MCF 10A (cell line): ENCODE data around the gene DRC1. TPM values are rescaled to one million over a fixed set of nuclear protein-coding genes. Genes with fewer than 3 reads are reported as not detected.

Source experiments
- BruUV-seq: library from RNA; stranded (reverse); fragments of 400-500 nt; replicated peaks from 2 replicates; lab custom pipeline; 2021; lab: Mats Ljungman, UMichigan
- CTCF ChIA-PET: fragments of 300-600 bp; sonication (Branson Sonifier 250); formaldehyde crosslinking; extraction: SDS; loops from one replicate; lab custom pipeline; 2021; ENCODE audit warnings: antibody characterized with exemption, inconsistent platforms; lab: Yijun Ruan, JAX
- POLR2A ChIA-PET: fragments of 300-600, 350-650 bp; sonication (Branson Sonifier 250); formaldehyde crosslinking; extraction: SDS; loops from one replicate; lab custom pipeline; 2020; ENCODE audit warnings: antibody characterized with exemption, inconsistent platforms; lab: Yijun Ruan, JAX
- DNase-seq: peaks from one replicate; pipeline ENCODE4 v3.0.0-alpha.2; 2018; ENCODE audit not compliant: unreplicated experiment
- H3K27ac Mint-ChIP-seq: one replicate; pipeline ENCODE4 v1.8.0; 2022; ENCODE audit warnings: mild to moderate bottlenecking, low read depth, mixed read lengths; ENCODE audit not compliant: unreplicated experiment
- H3K27me3 Mint-ChIP-seq: one replicate; pipeline ENCODE4 v1.8.0; 2022; ENCODE audit warnings: mixed read lengths; ENCODE audit not compliant: insufficient read depth, unreplicated experiment
- H3K36me3 Mint-ChIP-seq: one replicate; pipeline ENCODE4 v1.8.0; 2022; ENCODE audit warnings: mild to moderate bottlenecking, moderate library complexity, mixed read lengths; ENCODE audit not compliant: insufficient read depth, unreplicated experiment
- H3K4me1 Mint-ChIP-seq: one replicate; pipeline ENCODE4 v1.8.0; 2022; ENCODE audit warnings: mixed read lengths; ENCODE audit not compliant: insufficient read depth, unreplicated experiment
- H3K4me3 Mint-ChIP-seq: one replicate; pipeline ENCODE4 v1.8.0; 2022; ENCODE audit warnings: mild to moderate bottlenecking, moderate library complexity, mixed read lengths; ENCODE audit not compliant: unreplicated experiment
- H3K9me3 Mint-ChIP-seq: one replicate; pipeline ENCODE4 v1.8.0; 2022; ENCODE audit warnings: mixed read lengths; ENCODE audit not compliant: unreplicated experiment
- intact Hi-C: fragments of 100-400 bp; cut with micrococcal nuclease; formaldehyde crosslinking; loops from 2 replicates; pipeline ENCODE4 v1.14.1; 2022
- total RNA-seq: library from RNA; stranded (reverse); gene quantifications from 2 replicates; pipeline ENCODE4 v1.2.3, GENCODE V29; 2022
- TF ChIP-seq, protein P1 (sequence below): fragments of 200-600 bp; IDR thresholded peaks from one replicate; pipeline ENCODE4 v1.8.0; 2022; ENCODE audit warnings: antibody characterized with exemption, mild to moderate bottlenecking; ENCODE audit not compliant: unreplicated experiment

The DRC1 gene
- total RNA-seq, 1 experiment from 2014 or later, result not detected

DNA sequence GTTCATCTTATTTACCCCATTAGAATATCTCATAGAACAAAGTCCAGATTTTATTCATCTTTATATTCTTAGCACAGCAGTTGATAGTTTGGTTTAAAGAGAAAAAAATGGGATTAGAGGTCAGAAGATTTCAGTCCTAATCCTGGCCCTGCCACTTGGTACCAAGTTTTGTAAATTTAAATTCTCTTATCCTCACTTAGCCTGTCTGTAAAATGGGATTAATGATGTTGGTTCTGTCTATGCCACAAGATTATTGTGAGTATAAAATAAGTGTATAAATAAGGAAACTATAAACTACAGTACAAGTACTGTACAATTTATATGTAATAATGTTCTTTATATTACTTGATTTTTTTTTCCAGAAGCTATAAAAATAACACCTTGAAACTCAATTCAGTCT lies 17.1 kb upstream of the DRC1 start:
- Mint-ChIP-seq H3K27me3 (no peaks in the 10 kb centered on the region), H3K4me1 (peaks cover 6% of the 10 kb centered on the region), H3K27ac (no peak overlapping the region), H3K9me3 (no peaks in the 10 kb centered on the region), H3K4me3 (no peak overlapping the region), H3K36me3 (peaks cover 70% of the 10 kb centered on the region)
- no peak for DNase-seq
- intact Hi-C loops, result no loop called here
- ChIA-PET POLR2A (interaction anchor here (0.7 to 2.7 kb wide), 4 partner anchors 8 to 38 kb away, joined by 3 to 11 read pairs (median 4); partner anchors contain the start of genes ADGRF3 and SELENOI), CTCF (interaction anchor here (0.5 kb wide), 1 partner anchor 32 kb away, joined by 5 read pairs; no protein-coding TSS in a partner anchor)
- TF ChIP-seq, protein P1, sequence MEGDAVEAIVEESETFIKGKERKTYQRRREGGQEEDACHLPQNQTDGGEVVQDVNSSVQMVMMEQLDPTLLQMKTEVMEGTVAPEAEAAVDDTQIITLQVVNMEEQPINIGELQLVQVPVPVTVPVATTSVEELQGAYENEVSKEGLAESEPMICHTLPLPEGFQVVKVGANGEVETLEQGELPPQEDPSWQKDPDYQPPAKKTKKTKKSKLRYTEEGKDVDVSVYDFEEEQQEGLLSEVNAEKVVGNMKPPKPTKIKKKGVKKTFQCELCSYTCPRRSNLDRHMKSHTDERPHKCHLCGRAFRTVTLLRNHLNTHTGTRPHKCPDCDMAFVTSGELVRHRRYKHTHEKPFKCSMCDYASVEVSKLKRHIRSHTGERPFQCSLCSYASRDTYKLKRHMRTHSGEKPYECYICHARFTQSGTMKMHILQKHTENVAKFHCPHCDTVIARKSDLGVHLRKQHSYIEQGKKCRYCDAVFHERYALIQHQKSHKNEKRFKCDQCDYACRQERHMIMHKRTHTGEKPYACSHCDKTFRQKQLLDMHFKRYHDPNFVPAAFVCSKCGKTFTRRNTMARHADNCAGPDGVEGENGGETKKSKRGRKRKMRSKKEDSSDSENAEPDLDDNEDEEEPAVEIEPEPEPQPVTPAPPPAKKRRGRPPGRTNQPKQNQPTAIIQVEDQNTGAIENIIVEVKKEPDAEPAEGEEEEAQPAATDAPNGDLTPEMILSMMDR, result no peak
- no TSS peak for BruUV-seq

DNA sequence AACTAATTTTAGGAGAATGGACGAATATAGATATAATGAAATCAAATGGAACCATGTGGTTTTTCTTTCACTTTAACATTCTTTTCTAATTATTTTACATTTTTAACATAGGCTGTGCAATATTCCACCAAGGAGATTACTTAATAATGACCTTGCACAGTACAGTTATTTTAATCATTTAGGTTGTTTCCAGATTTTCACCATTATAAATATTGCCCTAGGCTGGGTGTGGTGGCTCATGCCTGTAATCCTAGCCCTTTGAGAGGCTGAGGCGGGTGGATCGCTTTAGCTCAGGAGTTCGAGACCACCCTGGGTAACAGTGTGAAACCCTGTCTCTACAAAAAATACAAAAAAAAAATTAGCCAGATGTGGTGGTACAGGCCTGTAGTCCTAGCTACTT lies 14.5 kb upstream of the DRC1 start:
- POLR2A ChIA-PET, result interaction anchor here (1.0 kb wide), 1 partner anchor 13 kb away, joined by 4 read pairs; no protein-coding TSS in a partner anchor
- no TSS peak for BruUV-seq
- CTCF ChIA-PET, result no interaction called here

DNA sequence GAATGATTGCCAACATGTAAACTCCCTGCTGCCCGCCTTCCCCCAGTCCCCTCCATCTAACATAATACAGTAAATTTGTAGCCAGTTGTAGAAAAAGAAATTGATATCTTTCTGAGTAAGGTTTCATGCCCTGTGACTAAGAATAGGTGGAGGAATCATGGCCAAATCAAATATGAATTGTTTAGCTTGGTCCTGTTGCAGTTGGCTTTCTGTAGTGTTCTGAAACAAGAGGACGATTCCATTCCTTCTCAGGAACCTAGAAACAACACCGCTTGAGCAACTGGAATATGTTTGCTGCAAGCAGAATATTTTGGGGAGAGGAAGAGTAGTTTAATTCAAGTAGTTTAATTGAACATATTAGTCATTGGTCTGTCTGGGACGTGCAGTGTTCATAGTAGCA lies 7.0 kb upstream of the DRC1 start:
- TF ChIP-seq, protein P1, result no peak
- Mint-ChIP-seq H3K4me3 (no peak overlapping the region), H3K9me3 (no peaks in the 10 kb centered on the region), H3K27ac (no peak overlapping the region), H3K27me3 (no peaks in the 10 kb centered on the region), H3K36me3 (peaks cover 37% of the 10 kb centered on the region), H3K4me1 (peaks cover 1% of the 10 kb centered on the region)
- POLR2A ChIA-PET, result interaction anchor here (0.7 kb wide), 1 partner anchor 14 kb away, joined by 3 read pairs; no protein-coding TSS in a partner anchor
- CTCF ChIA-PET, result interaction anchor here (0.6 to 0.7 kb wide), 3 partner anchors 167 to 777 kb away, joined by 3 to 6 read pairs (median 3); no protein-coding TSS in a partner anchor
- no TSS peak for BruUV-seq
- DNase-seq, result no peak
- intact Hi-C loops, result no loop called here

More for the DNA sequence above, 14.5 kb upstream of the DRC1 start:
- TF ChIP-seq, protein P1, result no peak
- H3K27ac Mint-ChIP-seq, result peak overlapping the region; percentile 63
- H3K9me3 Mint-ChIP-seq, result no peaks in the 10 kb centered on the region
- intact Hi-C loops, result no loop called here
- H3K27me3 Mint-ChIP-seq, result no peaks in the 10 kb centered on the region
- H3K4me3 Mint-ChIP-seq, result no peak overlapping the region
- H3K36me3 Mint-ChIP-seq, result peaks cover 73% of the 10 kb centered on the region
- no peak for DNase-seq
- peaks cover 6% of the 10 kb centered on the region for H3K4me1 Mint-ChIP-seq

DNA sequence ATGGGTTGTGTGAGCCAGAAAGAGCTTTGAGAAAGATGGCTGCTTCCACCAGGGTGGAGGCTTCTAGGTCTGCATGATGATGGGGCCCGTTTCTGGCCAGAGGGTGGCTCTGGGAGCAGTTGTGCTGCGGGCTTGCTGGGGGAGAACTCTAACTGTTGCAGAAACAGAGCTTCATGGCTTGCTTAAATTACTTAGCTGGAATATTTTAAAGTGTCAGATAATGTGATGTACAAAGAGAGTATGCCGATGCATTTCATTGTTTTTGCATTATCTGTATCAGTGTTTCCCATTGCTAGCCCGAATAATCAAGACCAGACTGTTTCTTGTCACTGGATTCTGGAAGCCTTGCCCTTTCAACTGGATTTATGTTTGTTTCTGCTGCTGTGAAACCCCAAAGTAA lies 6.3 kb upstream of the DRC1 start:
- Mint-ChIP-seq H3K36me3 (peaks cover 35% of the 10 kb centered on the region), H3K27me3 (no peaks in the 10 kb centered on the region), H3K27ac (no peak overlapping the region), H3K9me3 (no peaks in the 10 kb centered on the region), H3K4me1 (peaks cover 8% of the 10 kb centered on the region), H3K4me3 (no peak overlapping the region)
- TF ChIP-seq, protein P1, result no peak
- ChIA-PET CTCF (interaction anchor here (0.6 kb wide), 2 partner anchors 57 to 126 kb away, joined by 3 read pairs; no protein-coding TSS in a partner anchor), POLR2A (interaction anchor here (0.8 to 1.1 kb wide), 2 partner anchors 10 to 14 kb away, joined by 3 read pairs; no protein-coding TSS in a partner anchor)
- intact Hi-C loops, result no loop called here
- BruUV-seq, result no TSS peak
- DNase-seq, result no peak
